Heart left ventricle (tissue), 16 donors: Measurements from ENCODE around the gene TEX264. TPM values are rescaled to one million over a fixed set of nuclear protein-coding genes. Genes with fewer than 3 reads are reported as not detected.

Experiments
- ATAC-seq, 4 donors: fragments of 200-7000 bp; cut with Tn5 transposase; one replicate each; pipeline ENCODE4 v1.9.1; 2020 to 2022; ENCODE audit warnings: moderate library complexity in 4 of 4, mild to moderate bottlenecking in 3 of 4, moderate number of reproducible peaks in 1 of 4
- DNase-seq, 5 donors: peaks; one replicate each; pipeline ENCODE4 v3.0.0-alpha.2; 2020
- H3K27ac ChIP-seq, 12 donors: fragments of 200-600 bp; sonication (generic) in 4 of 12; one replicate each; pipeline versions ENCODE4 v1.5.0 to v1.8.0; 2016 to 2022; ENCODE audit warnings: mild to moderate bottlenecking in 2 of 12
- H3K27me3 ChIP-seq, 9 donors: fragments of 200-600 bp; sonication (generic) in 2 of 9; one replicate each; pipeline versions ENCODE4 v1.5.1 to v1.8.0; 2016 to 2022; ENCODE audit warnings: mild to moderate bottlenecking in 3 of 9
- H3K36me3 ChIP-seq, 9 donors: fragments of 200-600 bp; sonication (generic) in 2 of 9; one replicate each; pipeline versions ENCODE4 v1.5.0 to v1.8.0; 2018 to 2022; ENCODE audit warnings: mild to moderate bottlenecking in 2 of 9
- H3K4me1 ChIP-seq, 12 donors: fragments of 200-600 bp; sonication (generic) in 4 of 12; one replicate each; pipeline versions ENCODE4 v1.5.0 to v1.8.0; 2016 to 2022; ENCODE audit warnings: mild to moderate bottlenecking in 3 of 12
- H3K4me3 ChIP-seq, 12 donors: fragments of 200-600 bp; sonication (generic) in 4 of 12; one replicate each; pipeline versions ENCODE4 v1.5.0 to v1.8.0; 2017 to 2022; ENCODE audit warnings: mild to moderate bottlenecking in 9 of 12, moderate library complexity in 4 of 12
- H3K9me3 ChIP-seq, 12 donors: fragments of 200-600 bp; sonication (generic) in 4 of 12; one replicate each; pipeline versions ENCODE4 v1.5.0 to v1.8.0; 2016 to 2022; ENCODE audit warnings: mild to moderate bottlenecking in 1 of 12
- CTCF ChIP-seq, 12 donors: fragments of 200-600 bp; sonication (generic) in 4 of 12; IDR thresholded peaks; one replicate each; pipeline versions ENCODE4 v1.5.0 to v1.8.0; 2018 to 2022; ENCODE audit warnings: antibody characterized with exemption in 12 of 12, mild to moderate bottlenecking in 5 of 12
- POLR2A ChIP-seq, 2 donors: fragments of 450-650 bp; IDR thresholded peaks; one replicate each; pipeline ENCODE4 v1.6.1; 2017; ENCODE audit warnings: antibody characterized with exemption in 2 of 2, mild to moderate bottlenecking in 2 of 2, moderate library complexity in 2 of 2
- WGBS, 4 donors: extraction: QIAGEN DNeasy Blood & Tissue Kit in 2 of 4; methylation state at CpG; one replicate each; pipeline versions ENCODE4 v1.1.5 to v1.1.7; 2013 to 2018; 5-methylcytosine and 5-hydroxymethylcytosine counted together
- intact Hi-C, 10 donors: fragments of 100-400 bp; cut with DNase I; formaldehyde crosslinking; loops; one replicate each; pipeline versions ENCODE4 v1.11.1 to v1.14.2; 2022
- polyA plus RNA-seq, 2 donors: library from polyadenylated mRNA; stranded (reverse); fragments of 200-250 nt; gene quantifications; one replicate each; pipeline ENCODE4 v1.2.3, GENCODE V29; 2013
- total RNA-seq, 9 donors: library from RNA; depleted of rRNA in 2 of 9; stranded (reverse); fragments of >200 nt in 2 of 9; fragmentation: NEBNext Ultra II Directional in 3 of 9; extraction: Animal tissue kit (Norgen Biotek cat#: 25700) in 3 of 9; gene quantifications; one replicate each; pipeline versions ENCODE4 v1.1.0 to v1.2.4, GENCODE V29; 2016 to 2023
- donor health status: ischemic (EF 13 %, LVEDD 7.1; RV severe dilation, severe dysfunction).
- donor health status: healthy with polysubstance abuse.
- donor health status: DM: no; HTN: yes; CAD: no.
- donor health status: DM: no; HTN: no; CAD: no.
- donor health status: ischemic (EF 25% LVEDD 6.9; RV normal size, moderate dysfunction).
- donor health status: ischemic (EF 25% LVEDD 5.7; RV mildly dilated, moderate dysfunction).
- donor health status: healthy.
- donor health status: DM: yes; HTN: yes; CAD: no.
- donor health status: ischemic (EF 35%, LVEDD 5.7; RV mildly dilated, moderate dysfunction).
- donor health status: nonischemic (EF 11% LVEDD 7.7; RV severe dilation, severe dysfunction).
- donor health status: DM: yes; HTN: yes; CAD: no.
- donor health status: PGD.
- donor health status: ischemic (EF 29% LVEDD 5.4; RV normal size, mild dysfunction).
- donor health status: nonischemic (EF 23%, LVEDD 6.1; RV moderate dilation, normal function).

The TEX264 gene
- total and polyA plus RNA-seq, 11 donors = 29.5 to 69.0 (median 40.0) TPM

DNA sequence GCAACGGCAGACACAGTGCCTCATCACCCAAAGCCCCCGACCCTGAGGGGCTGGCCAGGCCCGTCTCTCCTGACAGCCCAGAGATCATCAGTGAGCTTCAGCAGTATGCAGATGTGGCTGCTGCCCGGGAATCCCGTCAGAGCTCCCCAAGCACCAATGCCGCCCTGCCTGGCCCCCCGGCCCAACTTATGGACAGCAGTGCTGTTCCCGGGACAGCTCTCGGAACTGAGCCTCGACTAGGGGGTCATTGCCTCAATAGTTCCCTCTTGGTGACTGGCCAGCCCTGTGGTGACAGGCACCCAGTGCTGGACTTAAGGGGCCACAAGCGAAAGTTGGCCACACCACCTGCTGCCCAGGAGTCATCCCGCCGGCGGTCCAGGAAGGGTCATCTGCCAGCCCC lies 8.6 kb upstream of the TEX264 start:
- TF ChIP-seq POLR2A (IDR thresholded peaks at IDR 0.05) = no peak
- DNase-seq = no peak
- ATAC-seq = no peak
- intact Hi-C loops = loop anchor here in 1 of 10 donors (10.0 kb wide), 1 partner anchor 268 kb away; the partner anchor contains the start of gene RBM15B
- Histone ChIP-seq H3K4me3 (no peak overlapping the region), H3K4me1 (peaks cover 0 to 5% (median 0%) of the 10 kb centered on the region in 12 donors), H3K27ac (no peak overlapping the region), H3K27me3 (no peaks in the 10 kb centered on the region), H3K36me3 (peaks cover 0 to 65% (median 58%) of the 10 kb centered on the region in 9 donors), H3K9me3 (no peaks in the 10 kb centered on the region)
- 92 to 95% (median 94%) methylated on average over 13 to 14 of the region's 14 CpGs for WGBS, 4 donors

DNA sequence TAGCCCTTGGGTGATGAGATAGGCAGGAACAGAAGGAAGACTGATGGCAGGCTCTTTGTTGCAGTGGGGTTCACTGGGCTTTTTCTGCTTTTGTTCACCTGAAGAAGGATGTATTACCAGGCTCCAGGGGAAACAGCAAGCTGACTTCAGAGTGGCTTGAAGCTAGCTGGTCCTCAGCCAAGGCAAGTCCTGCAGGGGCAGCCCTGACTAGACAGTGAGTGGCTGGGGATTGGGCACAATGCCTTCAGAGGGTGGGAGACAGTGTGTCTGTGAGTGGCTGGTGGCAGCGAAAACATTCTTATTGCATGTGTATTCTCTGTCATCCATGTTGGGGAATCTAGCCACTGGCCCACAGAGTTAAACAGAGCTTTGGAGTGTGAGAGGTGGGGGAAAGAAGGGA lies 2.3 kb upstream of the TEX264 start:
- DNase-seq (no peak), ATAC-seq (no peak)
- peaks cover 0 to 4% (median 0%) of the 10 kb centered on the region in 9 donors for H3K36me3 ChIP-seq
- peaks cover 2 to 49% (median 32%) of the 10 kb centered on the region in 12 donors for H3K4me1 ChIP-seq
- TF ChIP-seq CTCF (IDR thresholded peaks at IDR 0.05) (no peak), POLR2A (IDR thresholded peaks at IDR 0.05) (no peak)
- no peak overlapping the region for H3K27ac ChIP-seq
- 94 to 100% (median 98%) methylated on average over 1 of the region's 1 CpG for WGBS, 4 donors
- no peaks in the 10 kb centered on the region for H3K27me3 ChIP-seq
- no peak overlapping the region for H3K4me3 ChIP-seq
- intact Hi-C loops = loop anchor here in 9 of 10 donors (1.0 to 10.0 kb wide), 5 partner anchors 166 to 276 kb away; partner anchors contain the start of genes DCAF1 (in 3 of the 9) and RBM15B (in 2 of the 9)
- no peaks in the 10 kb centered on the region for H3K9me3 ChIP-seq

DNA sequence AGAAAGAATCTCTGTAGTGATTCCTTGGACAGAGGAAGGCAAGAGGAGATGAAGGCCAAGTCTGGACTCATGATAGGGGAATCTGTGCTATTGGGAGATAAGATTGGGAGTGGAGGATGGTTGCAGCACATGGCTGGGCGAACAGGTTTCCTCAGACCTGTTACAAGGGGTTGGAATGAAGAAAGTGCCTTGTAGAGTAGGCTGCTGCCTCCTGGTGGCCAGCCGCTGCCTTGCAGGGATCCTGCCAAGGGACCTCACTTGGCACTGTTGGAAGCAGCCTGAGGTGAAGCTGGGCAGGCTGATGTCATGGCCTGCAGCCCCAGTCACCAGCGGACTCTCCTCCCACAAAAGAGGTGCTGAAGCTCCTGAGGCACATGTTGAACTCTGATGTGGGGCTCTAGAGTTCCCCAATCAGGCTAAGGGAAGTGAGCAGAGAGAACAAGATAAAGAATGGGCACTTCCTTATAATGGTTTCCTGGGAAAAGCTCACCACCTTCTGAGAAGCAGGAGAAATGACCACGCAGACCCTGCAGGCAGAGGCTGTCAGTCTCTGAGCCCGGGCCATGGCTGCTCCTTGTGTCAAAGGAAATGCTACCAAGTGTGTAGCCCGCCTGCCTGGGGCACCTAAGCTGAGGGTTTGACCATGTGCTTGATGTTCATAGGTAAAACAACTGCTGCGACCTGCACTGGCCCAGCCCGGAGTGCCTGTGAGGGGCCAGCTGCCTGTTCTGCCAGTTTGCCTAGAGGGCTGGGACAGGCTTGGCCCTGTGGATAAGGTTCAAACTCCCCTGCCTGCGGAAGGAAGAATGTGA lies 1.6 kb upstream of the TEX264 start:
- peak overlapping the region in 1 of 12 donors; percentile 58 for H3K27ac ChIP-seq
- TF ChIP-seq CTCF (IDR thresholded peaks at IDR 0.05) = peak; percentile 91 to 98 (median 96)
- TF ChIP-seq POLR2A (IDR thresholded peaks at IDR 0.05) = no peak
- DNase-seq (peak; percentile 71 to 91 (median 84)), ATAC-seq (peak in 3 of 4 donors; percentile 27 to 32 (median 32))
- peaks cover 0 to 6% (median 1%) of the 10 kb centered on the region in 9 donors for H3K36me3 ChIP-seq
- 48 to 58% (median 53%) methylated on average over 8 to 9 of the region's 9 CpGs for WGBS, 4 donors
- H3K4me1 ChIP-seq = peaks cover 2 to 56% (median 35%) of the 10 kb centered on the region in 12 donors
- H3K9me3 ChIP-seq = no peaks in the 10 kb centered on the region
- intact Hi-C loops = loop anchor here in 9 of 10 donors (1.0 to 10.0 kb wide), 6 partner anchors 167 to 285 kb away; partner anchors contain the start of genes RBM15B (in 5 of the 9), DCAF1 (in 3 of the 9) and MANF (in 1 of the 9)
- H3K27me3 ChIP-seq = no peaks in the 10 kb centered on the region
- no peak overlapping the region for H3K4me3 ChIP-seq

DNA sequence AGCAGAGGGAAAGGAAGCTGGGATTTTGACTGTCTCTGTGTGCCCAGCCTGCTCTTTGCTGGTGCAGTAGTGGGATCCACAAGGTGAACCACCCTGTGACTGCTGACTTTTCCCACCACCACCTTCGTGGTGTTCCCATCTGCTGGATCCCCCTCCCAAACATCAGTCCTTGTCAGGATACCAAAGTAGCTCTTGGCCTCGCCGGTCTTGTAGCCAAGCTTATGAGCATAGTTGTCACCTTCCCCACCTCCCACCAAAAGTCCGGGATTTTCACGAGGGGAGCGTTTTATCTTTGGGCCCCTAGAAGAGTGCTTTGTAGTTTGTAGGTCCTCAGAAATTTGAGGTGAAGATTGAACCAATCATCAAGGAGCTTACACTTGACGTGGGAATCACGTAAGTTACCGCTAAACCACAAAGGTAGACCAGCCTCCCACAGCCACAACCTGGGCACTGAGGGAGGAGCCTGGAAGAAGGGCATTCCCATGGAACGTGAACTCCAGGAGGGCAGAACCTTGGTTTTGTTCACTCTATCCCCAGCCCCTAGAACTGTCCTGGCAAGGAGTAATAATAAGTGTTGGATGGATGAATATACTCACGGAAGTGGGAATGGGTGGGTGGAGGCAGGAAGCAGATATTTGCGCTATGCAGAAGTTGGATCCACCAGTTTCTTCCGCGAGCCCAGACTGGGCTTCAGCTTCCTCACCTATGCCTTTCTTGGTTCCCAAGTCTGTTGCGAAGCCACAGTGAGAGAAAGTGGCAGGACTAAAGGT lies 814 bp upstream of the TEX264 start:
- Histone ChIP-seq H3K4me1 (peaks cover 2 to 62% (median 35%) of the 10 kb centered on the region in 12 donors), H3K27me3 (no peaks in the 10 kb centered on the region), H3K9me3 (no peaks in the 10 kb centered on the region), H3K4me3 (peak overlapping the region; percentile 72 to 97 (median 86)), H3K36me3 (peaks cover 0 to 14% (median 9%) of the 10 kb centered on the region in 9 donors), H3K27ac (peak overlapping the region; percentile 44 to 99 (median 96))
- 68 to 72% (median 69%) methylated on average over 15 of the region's 15 CpGs for WGBS, 4 donors
- DNase-seq (no peak), ATAC-seq (no peak)
- TF ChIP-seq CTCF (IDR thresholded peaks at IDR 0.05) (no peak), POLR2A (IDR thresholded peaks at IDR 0.05) (no peak)
- intact Hi-C loops = loop anchor here in 4 of 10 donors (10.0 kb wide), 2 partner anchors 275 to 285 kb away; partner anchors contain the start of genes RBM15B (in 3 of the 4) and MANF (in 1 of the 4)
